Brain pericyte (primary cell): ENCODE measurements around the gene DRD2.

ENCODE experiments used
- DNase-seq: peaks from one replicate; pipeline ENCODE4 v3.0.0-alpha.2; 2012; ENCODE audit warnings: low read depth, low spot score

The DRD2 gene

GRCh38 chr11:113372309-113372708 is 102.9 kb downstream of the DRD2 start:
- no peak for DNase-seq

DNA sequence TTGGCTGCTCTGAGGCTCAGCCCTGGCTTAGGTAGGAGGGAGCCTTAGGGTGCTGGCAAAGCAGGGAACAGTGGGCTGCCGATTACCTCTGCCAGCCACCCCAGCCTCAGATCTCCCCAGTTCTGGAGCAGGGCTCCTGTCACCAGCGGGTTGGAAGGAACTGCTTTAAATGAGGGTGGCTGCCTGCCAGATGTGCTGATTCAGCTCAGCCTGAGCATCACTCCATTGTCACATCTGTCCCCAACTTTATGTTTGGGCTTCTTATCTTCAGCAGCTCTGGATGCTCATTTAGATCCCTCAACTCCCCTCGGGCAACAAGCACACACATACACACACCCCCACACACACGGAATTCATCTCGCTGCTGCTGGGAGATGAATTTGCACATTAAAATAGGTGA is 104.6 kb downstream of the DRD2 start:
- DNase-seq: no peak

DNA sequence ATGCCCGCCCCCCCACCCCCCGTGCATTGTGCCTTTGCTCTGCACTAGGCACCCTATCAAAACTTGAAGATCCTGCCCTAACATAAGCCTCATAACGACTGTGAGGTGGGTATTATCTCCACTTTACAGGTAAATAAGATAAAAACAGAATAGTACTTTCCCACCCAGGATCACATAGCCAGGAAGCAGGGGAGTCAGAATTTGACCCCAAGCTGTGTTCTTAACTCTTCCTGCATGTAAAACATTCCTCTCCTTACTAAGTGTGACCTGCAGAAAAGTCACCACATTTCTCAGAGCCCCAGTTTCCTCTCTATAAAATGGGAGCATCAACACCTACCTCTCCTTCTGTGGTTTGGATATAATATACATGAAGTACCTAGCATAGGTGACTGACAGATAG is 105.8 kb downstream of the DRD2 start:
- no peak for DNase-seq

GRCh38 chr11:113365895-113366294 is 109.3 kb downstream of the DRD2 start:
- no peak for DNase-seq

DNA sequence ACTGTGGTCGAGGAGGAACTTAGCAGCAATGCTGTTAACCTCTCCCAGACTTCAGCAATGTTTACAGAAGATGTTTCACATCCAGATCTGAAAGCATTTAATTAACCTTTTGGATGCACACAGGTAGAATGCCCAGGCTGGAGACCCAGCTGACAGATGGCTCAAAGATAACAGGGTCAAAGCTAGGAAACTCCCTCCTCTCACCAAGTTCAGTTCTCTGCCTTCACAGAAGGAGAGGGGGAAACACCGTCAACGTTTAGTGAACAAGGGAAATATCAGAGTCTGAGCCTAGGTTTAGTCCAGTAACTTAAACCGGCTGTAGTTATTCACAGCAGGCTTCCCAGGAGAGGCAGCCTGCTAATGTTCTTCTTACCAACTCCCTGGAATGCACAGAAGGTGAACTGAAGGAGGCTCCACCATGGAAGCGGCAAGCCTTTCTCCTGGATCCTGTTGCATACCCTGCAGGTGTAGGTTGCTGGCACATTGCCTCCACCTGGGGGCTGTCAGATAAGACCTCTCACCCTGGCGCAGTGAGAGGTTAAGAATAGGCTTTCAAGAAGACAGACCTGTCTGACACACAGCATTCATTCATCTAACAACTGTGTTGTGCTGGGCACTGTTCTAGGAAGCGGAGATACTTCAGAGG is 111.1 kb downstream of the DRD2 start:
- no peak for DNase-seq

DNA sequence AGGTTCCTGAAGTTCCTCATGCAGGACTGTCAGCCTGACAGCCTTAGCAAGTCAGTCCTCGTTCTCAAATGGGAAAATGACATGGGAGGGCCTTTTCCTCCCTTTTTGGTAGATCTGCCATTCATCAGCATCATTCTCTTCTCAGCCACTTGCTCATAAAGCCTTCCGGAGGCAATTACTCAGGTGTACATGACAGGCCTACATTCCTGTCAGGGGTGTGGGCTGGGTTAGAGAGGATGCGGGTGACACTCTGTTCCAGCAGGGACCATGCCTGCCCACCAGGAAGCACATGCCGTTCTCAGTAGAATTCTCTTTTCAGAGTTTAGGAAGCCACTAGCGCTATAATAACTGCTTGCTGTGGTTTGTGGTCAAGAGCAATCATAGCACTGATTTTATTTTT is 111.8 kb downstream of the DRD2 start:
- no peak for DNase-seq
